ENCODE data around the gene MYOF. TPM values are rescaled to one million over a fixed set of nuclear protein-coding genes. Genes with fewer than 3 reads are reported as not detected.

The MYOF gene
- total RNA-seq, 2 donors from 2014 or later = 84.4 to 85.0 TPM

- no peak for DNase-seq (ENCODE audit: low spot score)
- Histone ChIP-seq H3K27me3 (replicated peaks; ENCODE audit: insufficient read depth) (no peaks in the 10 kb centered on the region), H3K36me3 (peaks cover 0 to 5% of the 10 kb centered on the region in 2 donors), H3K4me3 (no peak overlapping the region), H3K27ac (no peak overlapping the region), H3K4me1 (replicated peaks) (no peaks in the 10 kb centered on the region), H3K9me3 (no peaks in the 10 kb centered on the region)
- intact Hi-C loops (cut with DNase I) = no loop called here
- WGBS = 71% methylated on average over 5 of the region's 5 CpGs
- TF ChIP-seq POLR2A (IDR thresholded peaks at IDR 0.05) (no peak), POLR2AphosphoS5 (IDR thresholded peaks at IDR 0.05) (no peak), CTCF (IDR thresholded peaks at IDR 0.05) (no peak)
Observed at GRCh38 chr10:93309062-93309461, 173.1 kb downstream of the MYOF start.

- no peaks in the 10 kb centered on the region for H3K9me3 ChIP-seq
- no peak overlapping the region for H3K27ac ChIP-seq
- no peaks in the 10 kb centered on the region for H3K27me3 ChIP-seq (replicated peaks; ENCODE audit: insufficient read depth)
- WGBS = 87% methylated on average over 3 of the region's 3 CpGs
- intact Hi-C loops (cut with DNase I) = no loop called here
- DNase-seq (ENCODE audit: low spot score) = no peak
- peaks cover 0 to 2% of the 10 kb centered on the region in 2 donors for H3K36me3 ChIP-seq
- no peaks in the 10 kb centered on the region for H3K4me1 ChIP-seq (replicated peaks)
- H3K4me3 ChIP-seq = no peak overlapping the region
- no peak for TF ChIP-seq POLR2A (IDR thresholded peaks at IDR 0.05)
- no peak for TF ChIP-seq POLR2AphosphoS5 (IDR thresholded peaks at IDR 0.05)
- TF ChIP-seq CTCF (IDR thresholded peaks at IDR 0.05) = no peak
Observed at GRCh38 chr10:93305122-93305521, 177.0 kb downstream of the MYOF start.

GRCh38 chr10:93300981-93301380, 181.2 kb downstream of the MYOF start:
- H3K9me3 ChIP-seq = no peaks in the 10 kb centered on the region
- H3K27ac ChIP-seq = no peak overlapping the region
- intact Hi-C loops (cut with DNase I) = no loop called here
- no peak for DNase-seq (ENCODE audit: low spot score)
- H3K4me3 ChIP-seq = no peak overlapping the region
- H3K27me3 ChIP-seq (replicated peaks; ENCODE audit: insufficient read depth) = no peaks in the 10 kb centered on the region
- H3K4me1 ChIP-seq (replicated peaks) = no peaks in the 10 kb centered on the region
- H3K36me3 ChIP-seq = no peaks in the 10 kb centered on the region
- WGBS = 82% methylated on average over 5 of the region's 5 CpGs
- no peak for TF ChIP-seq CTCF (IDR thresholded peaks at IDR 0.05)
- TF ChIP-seq POLR2A (IDR thresholded peaks at IDR 0.05) = no peak
- TF ChIP-seq POLR2AphosphoS5 (IDR thresholded peaks at IDR 0.05) = no peak

- WGBS = 73% methylated on average over 7 of the region's 7 CpGs
- H3K4me3 ChIP-seq = no peak overlapping the region
- H3K9me3 ChIP-seq = no peaks in the 10 kb centered on the region
- H3K36me3 ChIP-seq = no peaks in the 10 kb centered on the region
- DNase-seq (ENCODE audit: low spot score) = no peak
- no peak for TF ChIP-seq POLR2A (IDR thresholded peaks at IDR 0.05)
- TF ChIP-seq CTCF (IDR thresholded peaks at IDR 0.05) = no peak
- TF ChIP-seq POLR2AphosphoS5 (IDR thresholded peaks at IDR 0.05) = no peak
- intact Hi-C loops (cut with DNase I) = no loop called here
- H3K27ac ChIP-seq = no peak overlapping the region
- no peaks in the 10 kb centered on the region for H3K27me3 ChIP-seq (replicated peaks; ENCODE audit: insufficient read depth)
- no peaks in the 10 kb centered on the region for H3K4me1 ChIP-seq (replicated peaks)
Observed at GRCh38 chr10:93300288-93300917, 181.7 kb downstream of the MYOF start.

- intact Hi-C loops (cut with DNase I) = no loop called here
- no peak for DNase-seq (ENCODE audit: low spot score)
- H3K36me3 ChIP-seq = no peaks in the 10 kb centered on the region
- TF ChIP-seq POLR2AphosphoS5 (IDR thresholded peaks at IDR 0.05) (no peak), CTCF (IDR thresholded peaks at IDR 0.05) (no peak), POLR2A (IDR thresholded peaks at IDR 0.05) (no peak)
- H3K4me1 ChIP-seq (replicated peaks) = no peaks in the 10 kb centered on the region
- WGBS = 61% methylated on average over 18 of the region's 18 CpGs
- H3K27ac ChIP-seq = no peak overlapping the region
- no peak overlapping the region for H3K4me3 ChIP-seq
- no peaks in the 10 kb centered on the region for H3K27me3 ChIP-seq (replicated peaks; ENCODE audit: insufficient read depth)
- H3K9me3 ChIP-seq = no peaks in the 10 kb centered on the region
Observed at GRCh38 chr10:93299606-93300287, 182.4 kb downstream of the MYOF start.
